H7 (cell line): ENCODE measurements around the gene STX10. TPM values are rescaled to one million over a fixed set of nuclear protein-coding genes. Genes with fewer than 3 reads are reported as not detected.

Experiments used
- DNase-seq: peaks from one replicate; pipeline ENCODE4 v3.0.0; 2012
- H3K27me3 ChIP-seq: 2 replicates; pipeline ENCODE4 v1.6.0; 2011; ENCODE audit warnings: mild to moderate bottlenecking, low read length; ENCODE audit not compliant: control insufficient read depth, insufficient read depth
- H3K36me3 ChIP-seq: replicated peaks from 2 replicates; pipeline ENCODE4 v1.5.1; 2011; ENCODE audit warnings: low read length; ENCODE audit not compliant: control insufficient read depth, insufficient read depth
- H3K4me3 ChIP-seq: 2 replicates; pipeline ENCODE4 v1.5.1; 2011; ENCODE audit warnings: low read depth, mild to moderate bottlenecking, control low read depth, low read length, moderate library complexity; ENCODE audit not compliant: insufficient read depth
- total RNA-seq: library from RNA; depleted of rRNA; stranded (reverse); fragments of >200 nt; shearing (Covaris generic); gene quantifications from 2 replicates; pipeline ENCODE4 v1.2.3, GENCODE V29; 2014

STX10 gene
- total RNA-seq, 1 experiment from 2014 or later: 60.1 TPM

DNA sequence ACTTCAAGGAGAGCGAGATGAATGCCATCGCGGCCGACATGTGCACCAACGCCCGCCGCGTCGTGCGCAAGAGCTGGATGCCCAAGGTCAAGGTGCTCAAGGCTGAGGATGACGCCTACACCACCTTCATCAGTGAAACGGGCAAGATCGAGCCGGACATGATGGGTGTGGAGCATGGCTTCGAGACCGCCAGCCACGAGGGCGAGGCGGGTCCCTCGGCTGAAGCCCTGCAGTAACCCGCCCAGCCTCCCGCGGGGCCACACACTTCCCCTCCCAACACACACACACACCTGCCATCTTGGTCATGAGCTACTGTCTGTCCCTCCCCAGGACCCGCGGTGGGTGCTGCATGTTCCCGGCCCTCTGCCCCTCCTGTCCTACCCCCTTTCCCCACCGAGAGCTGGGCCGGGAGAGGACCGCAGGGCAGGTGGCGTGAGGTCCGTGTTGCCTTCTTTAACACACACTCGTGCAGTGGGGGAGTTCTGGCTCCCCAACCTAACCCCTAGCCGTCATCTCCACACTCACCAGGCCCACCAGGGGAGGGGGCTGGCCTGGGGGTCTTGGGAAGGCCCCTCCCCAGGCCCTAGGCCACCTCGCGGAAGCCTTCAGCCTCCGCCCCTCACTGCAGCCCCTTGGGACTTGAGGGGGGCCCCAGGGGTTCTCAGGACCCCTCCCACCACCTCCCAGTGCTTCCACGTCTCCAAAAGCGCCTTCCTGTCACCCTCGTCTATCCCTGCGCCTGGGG lies 11.8 kb downstream of the STX10 start:
- no peaks in the 10 kb centered on the region for H3K27me3 ChIP-seq
- no peak overlapping the region for H3K4me3 ChIP-seq
- peaks cover 24% of the 10 kb centered on the region for H3K36me3 ChIP-seq
- peak; percentile 62 for DNase-seq

DNA sequence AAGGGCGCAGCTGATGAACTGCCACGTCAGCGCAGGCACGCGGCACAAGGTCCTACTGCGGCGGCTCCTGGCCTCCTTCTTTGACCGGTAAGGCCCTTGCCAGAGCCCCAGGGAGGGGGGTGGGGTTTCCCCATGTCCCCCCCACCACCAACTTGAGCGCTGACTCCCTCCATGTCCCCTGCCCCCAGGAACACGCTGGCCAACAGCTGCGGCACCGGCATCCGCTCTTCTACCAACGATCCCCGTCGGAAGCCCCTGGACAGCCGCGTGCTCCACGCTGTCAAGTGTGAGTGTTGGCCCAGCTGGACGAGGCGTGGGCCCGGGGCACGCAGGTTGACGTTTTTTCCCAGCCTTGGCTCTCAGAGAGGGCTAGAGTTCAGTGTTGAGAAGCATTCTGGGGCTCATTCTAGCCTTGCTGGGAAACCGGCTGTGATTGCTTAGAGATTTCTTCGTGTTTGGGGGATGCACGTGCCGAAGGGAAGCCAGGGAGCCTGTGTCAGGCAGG lies 12.8 kb downstream of the STX10 start:
- H3K4me3 ChIP-seq: no peak overlapping the region
- no peak for DNase-seq
- no peaks in the 10 kb centered on the region for H3K27me3 ChIP-seq
- peaks cover 24% of the 10 kb centered on the region for H3K36me3 ChIP-seq

DNA sequence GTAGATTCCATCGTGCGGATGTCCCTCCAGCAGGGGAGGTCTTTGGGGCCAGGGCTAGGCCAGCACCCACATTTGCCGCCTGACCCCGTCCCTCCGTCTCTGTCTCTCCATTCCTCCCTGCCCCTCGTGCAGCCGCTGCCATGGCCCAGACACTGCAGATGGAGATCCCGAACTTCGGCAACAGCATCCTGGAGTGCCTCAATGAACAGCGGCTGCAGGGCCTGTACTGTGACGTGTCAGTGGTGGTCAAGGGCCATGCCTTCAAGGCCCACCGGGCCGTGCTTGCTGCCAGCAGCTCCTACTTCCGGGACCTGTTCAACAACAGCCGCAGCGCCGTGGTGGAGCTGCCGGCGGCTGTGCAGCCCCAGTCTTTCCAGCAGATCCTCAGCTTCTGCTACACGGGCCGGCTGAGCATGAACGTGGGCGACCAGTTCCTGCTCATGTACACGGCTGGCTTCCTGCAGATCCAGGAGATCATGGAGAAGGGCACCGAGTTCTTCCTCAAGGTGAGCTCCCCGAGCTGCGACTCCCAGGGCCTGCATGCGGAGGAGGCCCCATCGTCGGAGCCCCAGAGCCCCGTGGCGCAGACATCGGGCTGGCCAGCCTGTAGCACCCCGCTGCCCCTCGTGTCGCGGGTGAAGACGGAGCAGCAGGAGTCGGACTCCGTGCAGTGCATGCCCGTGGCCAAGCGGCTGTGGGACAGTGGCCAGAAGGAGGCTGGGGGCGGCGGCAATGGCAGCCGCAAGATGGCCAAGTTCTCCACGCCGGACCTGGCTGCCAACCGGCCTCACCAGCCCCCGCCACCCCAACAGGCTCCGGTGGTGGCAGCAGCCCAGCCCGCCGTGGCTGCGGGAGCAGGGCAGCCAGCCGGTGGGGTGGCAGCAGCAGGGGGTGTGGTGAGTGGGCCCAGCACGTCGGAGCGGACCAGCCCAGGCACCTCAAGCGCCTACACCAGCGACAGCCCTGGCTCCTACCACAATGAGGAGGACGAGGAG lies 14.8 kb downstream of the STX10 start:
- DNase-seq: no peak

DNA sequence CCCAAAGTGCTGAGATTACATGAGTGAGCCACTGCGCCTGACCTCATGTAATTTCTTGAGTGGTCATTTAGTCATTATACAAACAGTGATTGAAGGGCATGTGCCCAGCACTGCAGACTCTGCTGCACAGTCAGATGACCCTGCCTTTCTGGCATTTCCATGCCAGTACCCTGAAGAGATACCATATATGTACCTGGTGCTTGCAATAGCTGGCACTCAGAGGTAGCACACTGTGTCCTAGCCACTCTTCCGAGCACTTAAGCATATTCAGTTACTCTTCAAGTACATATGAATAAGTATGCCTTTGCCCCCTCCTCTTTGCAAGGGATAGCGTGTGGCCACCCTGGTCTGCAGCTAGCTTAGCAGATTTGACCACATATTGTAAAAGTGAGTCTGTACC lies 15.5 kb downstream of the STX10 start:
- H3K36me3 ChIP-seq: peaks cover 24% of the 10 kb centered on the region

More for the DNA sequence above, 14.8 kb downstream of the STX10 start:
- H3K4me3 ChIP-seq: no peak overlapping the region
- no peaks in the 10 kb centered on the region for H3K27me3 ChIP-seq
- peaks cover 24% of the 10 kb centered on the region for H3K36me3 ChIP-seq

DNA sequence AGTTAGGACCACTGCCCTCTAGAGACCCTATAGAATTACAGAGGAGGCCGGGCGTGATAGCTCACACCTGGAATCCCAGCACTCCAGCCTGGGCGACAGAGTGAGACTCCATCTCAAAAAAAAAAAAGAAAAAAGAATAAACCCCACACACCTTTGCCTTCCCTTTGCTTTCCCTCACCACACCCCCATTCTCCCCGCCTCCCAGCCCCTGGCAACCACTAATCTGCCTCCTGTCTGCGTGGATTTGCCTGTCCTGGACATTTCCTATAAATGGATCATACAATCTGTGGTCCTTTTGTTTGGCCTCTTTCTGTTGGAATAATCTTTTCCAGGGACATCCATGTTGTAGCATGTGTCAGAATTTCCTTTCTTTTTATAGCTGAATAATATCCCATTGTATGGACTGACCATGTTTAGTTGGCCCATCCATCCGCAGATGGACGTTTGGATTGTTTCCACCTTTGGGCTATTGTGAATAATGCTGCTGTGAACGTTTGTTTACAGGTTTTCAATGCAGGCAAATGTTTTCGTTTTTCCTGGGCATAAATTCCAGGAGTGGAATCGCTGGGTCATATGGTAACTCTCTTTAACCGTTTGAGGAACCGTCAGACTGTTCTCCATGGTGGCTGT lies 16.8 kb downstream of the STX10 start:
- Histone ChIP-seq H3K27me3 (no peaks in the 10 kb centered on the region), H3K36me3 (peaks cover 23% of the 10 kb centered on the region), H3K4me3 (no peak overlapping the region)
- DNase-seq: no peak

More for the DNA sequence above, 15.5 kb downstream of the STX10 start:
- Histone ChIP-seq H3K27me3 (no peaks in the 10 kb centered on the region), H3K4me3 (no peak overlapping the region)
- DNase-seq: no peak

DNA sequence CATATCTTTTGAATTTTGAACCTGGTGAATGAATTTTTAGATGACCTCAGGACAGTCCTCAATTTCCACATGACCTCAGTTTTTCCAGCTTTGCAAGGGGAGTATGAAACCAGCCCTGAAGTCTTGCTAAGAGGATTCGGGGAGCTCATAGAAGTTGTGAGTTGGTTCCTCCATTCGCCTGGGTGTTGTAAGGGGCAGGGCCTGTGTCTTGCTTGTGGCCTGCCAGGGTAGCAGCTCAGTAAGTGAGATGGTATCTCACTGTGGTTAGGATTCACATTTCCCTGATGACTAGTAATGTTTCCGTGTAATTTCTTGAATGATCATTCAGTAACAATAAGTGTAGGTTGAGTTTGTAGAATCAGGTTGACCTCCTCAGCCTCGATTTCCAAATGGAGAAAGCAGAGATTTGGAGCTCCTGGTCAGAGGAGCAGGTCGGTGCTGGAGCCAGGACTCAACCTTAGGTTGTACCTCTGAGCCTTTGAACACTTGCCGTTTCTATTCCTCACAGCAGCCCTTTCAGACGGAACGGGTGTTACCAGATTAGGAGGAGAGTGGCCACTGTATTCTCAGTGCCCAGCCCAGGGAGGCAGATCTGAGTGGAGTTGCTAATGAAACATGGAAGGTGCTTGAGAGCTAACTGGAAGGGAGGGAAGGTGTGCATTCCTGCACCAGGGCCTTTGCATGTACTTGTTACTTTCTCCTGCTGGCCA lies 17.5 kb downstream of the STX10 start:
- DNase-seq: no peak
- no peak overlapping the region for H3K4me3 ChIP-seq
- H3K36me3 ChIP-seq: peaks cover 19% of the 10 kb centered on the region
- H3K27me3 ChIP-seq: no peaks in the 10 kb centered on the region

DNA sequence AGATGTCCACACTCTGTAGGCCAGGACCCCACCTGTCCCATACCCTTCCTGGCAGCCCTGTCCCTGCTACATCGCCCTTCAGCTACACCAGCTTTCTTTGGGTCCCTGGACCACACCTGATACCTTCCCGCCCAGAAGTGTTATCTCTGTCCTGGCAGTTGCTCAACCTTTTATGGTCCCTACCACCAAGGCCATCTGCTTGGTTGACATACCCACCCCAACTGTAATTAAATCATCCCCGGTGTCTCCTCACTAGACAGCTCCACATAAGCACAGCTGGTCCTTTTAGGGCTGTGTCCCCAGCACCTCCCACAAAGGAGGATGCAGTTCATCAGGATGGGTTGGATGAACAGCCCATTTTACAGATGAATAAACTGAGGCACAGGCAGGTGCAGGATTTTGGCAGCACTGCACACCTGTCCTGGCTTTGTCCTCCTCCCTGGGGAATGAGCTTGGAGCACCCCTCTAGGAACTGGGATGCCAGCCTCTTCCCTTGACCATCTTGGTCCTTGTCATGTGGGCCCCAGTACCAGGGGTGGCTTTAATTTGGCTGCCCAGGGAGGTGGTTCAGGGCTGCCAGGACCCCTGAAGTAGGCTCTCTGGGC lies 19.2 kb downstream of the STX10 start:
- H3K36me3 ChIP-seq: peaks cover 10% of the 10 kb centered on the region
- DNase-seq: no peak
- H3K27me3 ChIP-seq: no peaks in the 10 kb centered on the region
- H3K4me3 ChIP-seq: no peak overlapping the region

DNA sequence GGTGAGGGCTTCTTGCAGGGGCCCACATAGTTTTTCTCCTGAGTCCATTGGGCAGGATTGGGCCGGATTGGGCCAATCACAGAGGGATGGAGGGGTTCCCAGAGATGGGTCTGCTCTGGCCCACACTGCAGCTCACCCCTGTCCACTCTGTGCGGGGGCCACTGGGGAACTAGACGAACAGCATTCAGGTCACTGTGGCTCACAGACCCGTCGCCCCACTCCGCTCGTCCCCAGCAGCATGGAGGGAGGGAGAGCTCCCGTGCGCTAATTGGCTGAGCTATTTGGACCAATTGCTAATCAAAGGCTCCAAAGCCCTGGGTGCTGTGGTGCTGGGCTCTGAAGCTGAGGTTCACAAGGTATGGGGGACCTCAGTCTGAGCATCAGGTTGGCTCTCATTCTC lies 20.8 kb downstream of the STX10 start:
- Histone ChIP-seq H3K36me3 (peaks cover 3% of the 10 kb centered on the region), H3K4me3 (no peak overlapping the region), H3K27me3 (no peaks in the 10 kb centered on the region)
- no peak for DNase-seq

DNA sequence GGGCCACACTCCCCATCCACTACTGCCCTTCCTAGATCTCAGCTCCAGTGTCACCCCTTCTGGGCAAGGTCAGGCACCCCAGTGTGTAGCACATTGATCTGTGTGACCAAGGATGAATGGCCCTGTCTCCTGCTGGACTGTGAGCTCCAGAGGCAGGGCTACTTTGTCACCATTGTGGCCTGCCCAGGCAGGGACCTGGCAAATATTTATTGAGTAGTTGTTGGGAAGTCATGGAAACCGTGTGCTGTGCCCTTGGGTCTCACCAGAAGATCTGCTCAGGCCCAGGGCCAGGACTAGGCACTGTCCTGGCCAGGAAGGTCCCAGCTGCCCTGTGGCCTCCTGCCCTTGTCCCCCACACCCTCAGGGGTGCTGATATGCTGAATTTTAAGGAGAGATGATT lies 21.6 kb downstream of the STX10 start:
- peaks cover 4% of the 10 kb centered on the region for H3K36me3 ChIP-seq

DNA sequence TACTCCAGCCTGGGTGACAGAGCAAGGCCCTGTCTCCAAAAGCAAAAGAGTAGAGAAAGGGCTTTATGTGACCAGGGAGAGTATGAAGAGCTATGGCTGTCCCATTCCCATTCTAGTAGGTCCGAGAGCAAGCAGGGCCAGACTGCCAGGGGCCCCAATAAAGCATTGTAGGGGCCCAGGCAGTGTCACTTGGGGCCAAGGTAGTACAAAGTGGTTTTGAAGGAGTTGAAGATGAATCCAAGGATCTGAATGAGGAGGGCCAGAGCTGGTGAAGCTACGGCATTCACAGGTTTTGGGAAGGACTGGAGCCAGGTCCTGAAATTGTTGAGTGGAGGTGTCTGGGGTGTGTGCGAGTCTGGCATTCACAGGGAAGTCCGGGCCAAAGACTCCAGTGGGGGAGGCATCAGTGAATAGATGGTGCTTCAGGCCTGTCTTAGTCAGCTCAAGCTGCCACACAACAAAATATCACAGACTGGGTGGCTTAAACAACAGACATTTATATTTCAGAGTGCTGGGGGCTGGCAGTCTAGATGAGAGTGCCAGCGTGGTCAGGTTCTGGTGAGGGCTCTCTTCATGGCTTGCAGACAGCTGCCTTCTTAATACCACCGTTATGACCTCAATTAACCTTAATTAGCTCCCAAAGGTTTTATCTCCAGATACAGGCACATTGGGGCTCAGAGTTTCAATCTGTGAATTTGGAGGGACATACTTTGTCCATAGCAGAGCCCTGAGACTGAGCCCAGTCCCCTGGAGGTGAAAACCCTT lies 22.2 kb downstream of the STX10 start:
- Histone ChIP-seq H3K4me3 (no peak overlapping the region), H3K27me3 (no peaks in the 10 kb centered on the region), H3K36me3 (peaks cover 4% of the 10 kb centered on the region)
- no peak for DNase-seq

More for the DNA sequence above, 21.6 kb downstream of the STX10 start:
- no peak for DNase-seq
- Histone ChIP-seq H3K4me3 (no peak overlapping the region), H3K27me3 (no peaks in the 10 kb centered on the region)

DNA sequence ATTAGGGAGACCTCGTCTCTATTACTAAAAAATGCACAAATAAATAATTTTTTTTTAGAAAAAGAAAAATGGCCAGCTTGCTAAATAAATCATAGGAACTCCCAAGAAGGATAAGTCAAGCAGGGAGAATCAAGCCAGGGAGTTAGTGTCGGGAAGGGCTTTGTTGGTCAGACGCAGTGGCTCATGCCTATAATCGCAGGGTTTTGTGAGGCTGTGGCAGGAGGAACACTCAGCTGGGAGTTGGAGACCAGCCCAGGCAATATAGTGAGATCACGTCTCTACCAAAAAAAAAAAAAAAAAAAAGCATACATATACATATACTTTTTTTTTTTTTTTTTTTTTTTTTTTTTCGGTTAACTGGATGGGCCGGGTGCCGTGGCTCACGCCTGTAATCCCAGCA lies 23.1 kb downstream of the STX10 start:
- Histone ChIP-seq H3K27me3 (no peaks in the 10 kb centered on the region), H3K36me3 (peaks cover 6% of the 10 kb centered on the region), H3K4me3 (no peak overlapping the region)
- DNase-seq: no peak

DNA sequence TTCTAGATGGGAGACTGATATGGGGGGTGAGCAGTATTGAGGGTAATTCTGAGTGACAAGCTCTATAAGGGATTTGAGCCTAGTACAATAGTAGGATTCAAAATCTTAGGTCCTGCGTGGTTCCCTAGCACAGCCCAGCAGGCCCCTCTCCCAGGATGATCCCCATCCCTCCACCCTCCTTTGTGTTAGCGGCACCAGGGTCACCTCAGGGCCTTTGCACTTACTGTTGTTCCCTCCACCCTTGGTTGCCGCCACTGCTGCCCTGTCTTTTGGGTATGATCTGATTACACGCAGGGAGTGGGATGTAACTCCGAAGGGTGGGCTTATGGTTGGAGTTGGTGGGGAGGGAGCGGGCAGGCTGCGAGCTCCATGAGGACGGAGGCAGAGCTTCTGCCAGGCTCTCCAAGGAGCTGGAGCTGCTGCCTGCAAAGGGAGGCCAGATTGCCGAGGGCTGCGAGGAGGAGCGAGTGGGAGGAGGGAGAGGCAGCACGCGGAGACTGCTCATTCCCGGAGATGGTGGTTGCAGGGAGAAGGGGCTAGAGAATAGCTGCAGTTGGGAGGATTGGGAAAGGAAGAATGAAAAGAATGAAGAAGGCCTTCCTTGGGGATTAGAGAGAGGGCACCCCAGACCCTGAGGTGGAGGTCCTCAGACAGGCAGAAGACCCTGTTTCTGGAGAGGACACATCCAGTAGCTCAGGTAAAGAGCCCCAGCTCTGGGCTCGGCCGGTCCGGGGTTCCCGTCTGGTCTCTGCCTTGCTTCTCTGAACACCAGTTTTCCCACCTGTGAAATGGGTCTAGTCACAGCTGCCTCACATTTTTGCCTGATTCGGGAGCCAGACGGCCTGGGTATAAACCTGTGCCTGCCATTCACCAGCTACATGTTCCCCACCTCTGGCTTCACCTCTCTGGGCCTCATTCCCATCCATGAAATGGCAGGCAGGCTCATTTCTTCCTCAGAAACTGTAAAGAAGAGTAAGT lies 26.9 kb downstream of the STX10 start:
- Histone ChIP-seq H3K36me3 (peaks cover 15% of the 10 kb centered on the region), H3K27me3 (no peaks in the 10 kb centered on the region), H3K4me3 (no peak overlapping the region)
- DNase-seq: no peak
